NCI-H526 treated with DMSO at 0.1 percent for 48 hours (cell line): ENCODE measurements around the gene ETNPPL.
"Not testable (repeated sequence)": the region's sequence is repeated elsewhere in the genome, so short reads cannot be mapped to it uniquely, and the experiment has no call there.

Experiments
- DNase-seq: peaks from one replicate; lab custom pipeline; 2025; lab: John Stamatoyannopoulos, UW

ETNPPL gene

GRCh38 chr4:108754327-108754726, 8.5 kb downstream of the ETNPPL start:
- DNase-seq: no peak

- no peak for DNase-seq
Observed at GRCh38 chr4:108751321-108751720, 11.5 kb downstream of the ETNPPL start.

GRCh38 chr4:108749119-108749518, 13.7 kb downstream of the ETNPPL start:
- DNase-seq: no peak

GRCh38 chr4:108746511-108746910, 16.3 kb downstream of the ETNPPL start:
- DNase-seq: no peak

GRCh38 chr4:108744307-108744706, 18.5 kb downstream of the ETNPPL start:
- no peak for DNase-seq

- no peak for DNase-seq
Observed at GRCh38 chr4:108742451-108743420, 20.1 kb downstream of the ETNPPL start.

- no peak for DNase-seq
Observed at GRCh38 chr4:108738003-108738706, 24.7 kb downstream of the ETNPPL start.

GRCh38 chr4:108731006-108731405, 31.8 kb downstream of the ETNPPL start:
- DNase-seq: no peak

GRCh38 chr4:108730579-108730978, 32.3 kb downstream of the ETNPPL start:
- DNase-seq: no peak

- DNase-seq: no peak
Observed at GRCh38 chr4:108729731-108730130, 33.1 kb downstream of the ETNPPL start.

- no peak for DNase-seq
Observed at GRCh38 chr4:108725457-108725856, 37.4 kb downstream of the ETNPPL start.

GRCh38 chr4:108717386-108717785, 45.5 kb downstream of the ETNPPL start:
- DNase-seq: no peak

GRCh38 chr4:108716340-108716739, 46.5 kb downstream of the ETNPPL start:
- no peak for DNase-seq

- DNase-seq: no peak
Observed at GRCh38 chr4:108714880-108715279, 48.0 kb downstream of the ETNPPL start.

- DNase-seq: not testable (repeated sequence)
Observed at GRCh38 chr4:108710578-108710977, 52.3 kb downstream of the ETNPPL start.

- no peak for DNase-seq
Observed at GRCh38 chr4:108709722-108710121, 53.1 kb downstream of the ETNPPL start.

GRCh38 chr4:108709234-108709633, 53.6 kb downstream of the ETNPPL start:
- no peak for DNase-seq

- DNase-seq: no peak
Observed at GRCh38 chr4:108706289-108706688, 56.6 kb downstream of the ETNPPL start.

- no peak for DNase-seq
Observed at GRCh38 chr4:108703966-108704365, 58.9 kb downstream of the ETNPPL start.

GRCh38 chr4:108703370-108703769, 59.5 kb downstream of the ETNPPL start:
- no peak for DNase-seq

- no peak for DNase-seq
Observed at GRCh38 chr4:108702960-108703359, 59.9 kb downstream of the ETNPPL start.

- DNase-seq: no peak
Observed at GRCh38 chr4:108700081-108700757, 62.6 kb downstream of the ETNPPL start.

- DNase-seq: no peak
Observed at GRCh38 chr4:108696160-108696559, 66.7 kb downstream of the ETNPPL start.
